ENCODE measurements around the gene CAPZA1. TPM values are rescaled to one million over a fixed set of nuclear protein-coding genes. Genes with fewer than 3 reads are reported as not detected.
A peak's percentile ranks its signal among the peaks of the same experiment; 100 is the strongest.

Gene CAPZA1
- polyA plus RNA-seq, 1 of the 3 experiments (the other 2 are of a cell fraction): 50.8 TPM

DNA sequence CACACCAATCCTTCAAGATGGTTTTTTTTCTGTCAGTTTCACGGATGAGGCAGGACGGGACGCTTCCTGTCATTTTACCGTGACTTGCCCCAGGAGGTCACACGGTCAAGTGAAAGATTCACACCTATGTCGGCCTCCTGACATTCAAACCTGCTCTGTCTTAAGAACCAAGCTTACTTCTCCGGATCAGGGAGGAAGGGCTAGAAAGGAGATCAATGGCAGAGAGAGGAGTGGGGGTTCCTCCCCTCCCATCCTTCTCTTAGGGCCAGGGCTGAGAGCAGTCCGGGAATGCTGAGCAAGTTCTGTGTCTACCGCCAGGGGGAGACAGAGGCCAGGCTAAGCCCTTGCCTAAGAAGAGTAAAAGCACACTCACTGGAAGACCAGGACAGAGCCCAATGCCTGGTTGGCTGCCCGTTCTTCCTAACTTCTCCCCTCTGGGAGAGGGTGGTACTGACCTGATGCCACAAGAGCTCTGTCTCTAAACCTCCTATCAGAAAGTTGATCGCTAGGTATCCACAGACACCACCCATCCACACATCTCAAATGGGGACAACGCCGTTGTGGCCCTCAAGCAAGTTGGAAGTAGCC lies 96.6 kb downstream of the CAPZA1 start (continued):
- TF ChIP-seq, protein P1, sequence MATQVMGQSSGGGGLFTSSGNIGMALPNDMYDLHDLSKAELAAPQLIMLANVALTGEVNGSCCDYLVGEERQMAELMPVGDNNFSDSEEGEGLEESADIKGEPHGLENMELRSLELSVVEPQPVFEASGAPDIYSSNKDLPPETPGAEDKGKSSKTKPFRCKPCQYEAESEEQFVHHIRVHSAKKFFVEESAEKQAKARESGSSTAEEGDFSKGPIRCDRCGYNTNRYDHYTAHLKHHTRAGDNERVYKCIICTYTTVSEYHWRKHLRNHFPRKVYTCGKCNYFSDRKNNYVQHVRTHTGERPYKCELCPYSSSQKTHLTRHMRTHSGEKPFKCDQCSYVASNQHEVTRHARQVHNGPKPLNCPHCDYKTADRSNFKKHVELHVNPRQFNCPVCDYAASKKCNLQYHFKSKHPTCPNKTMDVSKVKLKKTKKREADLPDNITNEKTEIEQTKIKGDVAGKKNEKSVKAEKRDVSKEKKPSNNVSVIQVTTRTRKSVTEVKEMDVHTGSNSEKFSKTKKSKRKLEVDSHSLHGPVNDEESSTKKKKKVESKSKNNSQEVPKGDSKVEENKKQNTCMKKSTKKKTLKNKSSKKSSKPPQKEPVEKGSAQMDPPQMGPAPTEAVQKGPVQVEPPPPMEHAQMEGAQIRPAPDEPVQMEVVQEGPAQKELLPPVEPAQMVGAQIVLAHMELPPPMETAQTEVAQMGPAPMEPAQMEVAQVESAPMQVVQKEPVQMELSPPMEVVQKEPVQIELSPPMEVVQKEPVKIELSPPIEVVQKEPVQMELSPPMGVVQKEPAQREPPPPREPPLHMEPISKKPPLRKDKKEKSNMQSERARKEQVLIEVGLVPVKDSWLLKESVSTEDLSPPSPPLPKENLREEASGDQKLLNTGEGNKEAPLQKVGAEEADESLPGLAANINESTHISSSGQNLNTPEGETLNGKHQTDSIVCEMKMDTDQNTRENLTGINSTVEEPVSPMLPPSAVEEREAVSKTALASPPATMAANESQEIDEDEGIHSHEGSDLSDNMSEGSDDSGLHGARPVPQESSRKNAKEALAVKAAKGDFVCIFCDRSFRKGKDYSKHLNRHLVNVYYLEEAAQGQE (IDR thresholded peaks at IDR 0.05; ENCODE audit: low read depth, low read length): no peak
- TF ChIP-seq MXI1 (IDR thresholded peaks at IDR 0.05; ENCODE audit: low read depth, low read length): 0 out of 2 replicates have a peak, but pooled peaks have one; percentile 24

DNA sequence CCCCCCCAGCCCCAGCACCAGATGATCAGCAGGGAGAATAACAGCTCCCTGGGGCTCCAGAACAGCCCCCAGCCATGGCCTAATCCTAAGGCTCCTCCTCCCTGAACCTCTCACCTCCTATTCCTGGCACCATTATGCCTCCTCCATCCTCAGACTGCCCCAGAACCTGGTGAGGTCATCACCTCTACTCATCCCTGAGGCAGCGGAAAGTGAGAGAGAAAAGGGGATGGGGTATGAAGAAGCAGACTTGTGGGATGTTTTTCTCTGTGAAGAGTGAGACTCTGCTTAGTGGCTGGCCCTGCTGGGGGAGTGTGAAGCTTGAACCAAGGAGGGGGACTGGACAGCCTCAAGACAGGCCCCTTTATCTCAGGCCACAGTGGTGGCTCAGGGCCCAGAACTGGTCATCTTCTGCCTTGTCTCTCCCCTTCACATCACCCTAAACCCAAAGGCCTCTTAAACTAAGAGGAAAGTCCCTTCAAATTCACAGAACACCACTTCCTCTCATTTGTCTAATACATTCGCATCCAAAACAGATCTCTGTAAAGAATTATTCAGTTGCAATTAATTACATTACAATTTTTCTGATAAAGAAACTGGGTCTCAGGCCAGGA lies 97.7 kb downstream of the CAPZA1 start:
- no peaks in the 10 kb centered on the region for H3K9me3 ChIP-seq
- no peaks in the 10 kb centered on the region for H4K20me1 ChIP-seq (ENCODE audit: insufficient read depth)
- CTCF ChIA-PET: interaction anchor here (0.6 to 11.8 kb wide), 35 partner anchors 9 to 398 kb away, joined by 3 to 754 read pairs (median 9); partner anchors contain the start of genes LRIG2 and RHOC
- no peak for DNase-seq
- POLR2A ChIA-PET: no interaction called here
- H3K27me3 ChIP-seq (ENCODE audit: insufficient read depth): no peaks in the 10 kb centered on the region
- H3F3A ChIP-seq (replicated peaks; ENCODE audit: insufficient read depth): peaks cover 9% of the 10 kb centered on the region
- no peak for TF ChIP-seq MEF2A (IDR thresholded peaks at IDR 0.05; ENCODE audit: borderline replicate concordance, low read depth)
- TF ChIP-seq RXRA (IDR thresholded peaks at IDR 0.05; ENCODE audit: borderline replicate concordance, low read depth): no peak
- TF ChIP-seq CHD2 (IDR thresholded peaks at IDR 0.05; ENCODE audit: low read length, partially characterized antibody): no peak
- TF ChIP-seq, protein P2, sequence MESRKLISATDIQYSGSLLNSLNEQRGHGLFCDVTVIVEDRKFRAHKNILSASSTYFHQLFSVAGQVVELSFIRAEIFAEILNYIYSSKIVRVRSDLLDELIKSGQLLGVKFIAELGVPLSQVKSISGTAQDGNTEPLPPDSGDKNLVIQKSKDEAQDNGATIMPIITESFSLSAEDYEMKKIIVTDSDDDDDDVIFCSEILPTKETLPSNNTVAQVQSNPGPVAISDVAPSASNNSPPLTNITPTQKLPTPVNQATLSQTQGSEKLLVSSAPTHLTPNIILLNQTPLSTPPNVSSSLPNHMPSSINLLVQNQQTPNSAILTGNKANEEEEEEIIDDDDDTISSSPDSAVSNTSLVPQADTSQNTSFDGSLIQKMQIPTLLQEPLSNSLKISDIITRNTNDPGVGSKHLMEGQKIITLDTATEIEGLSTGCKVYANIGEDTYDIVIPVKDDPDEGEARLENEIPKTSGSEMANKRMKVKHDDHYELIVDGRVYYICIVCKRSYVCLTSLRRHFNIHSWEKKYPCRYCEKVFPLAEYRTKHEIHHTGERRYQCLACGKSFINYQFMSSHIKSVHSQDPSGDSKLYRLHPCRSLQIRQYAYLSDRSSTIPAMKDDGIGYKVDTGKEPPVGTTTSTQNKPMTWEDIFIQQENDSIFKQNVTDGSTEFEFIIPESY (IDR thresholded peaks at IDR 0.05; ENCODE audit: borderline replicate concordance, low read depth): no peak
- TF ChIP-seq EZH2phosphoT487 (IDR thresholded peaks at IDR 0.05; ENCODE audit: borderline replicate concordance, low read depth): no peak
- TF ChIP-seq, protein P3, sequence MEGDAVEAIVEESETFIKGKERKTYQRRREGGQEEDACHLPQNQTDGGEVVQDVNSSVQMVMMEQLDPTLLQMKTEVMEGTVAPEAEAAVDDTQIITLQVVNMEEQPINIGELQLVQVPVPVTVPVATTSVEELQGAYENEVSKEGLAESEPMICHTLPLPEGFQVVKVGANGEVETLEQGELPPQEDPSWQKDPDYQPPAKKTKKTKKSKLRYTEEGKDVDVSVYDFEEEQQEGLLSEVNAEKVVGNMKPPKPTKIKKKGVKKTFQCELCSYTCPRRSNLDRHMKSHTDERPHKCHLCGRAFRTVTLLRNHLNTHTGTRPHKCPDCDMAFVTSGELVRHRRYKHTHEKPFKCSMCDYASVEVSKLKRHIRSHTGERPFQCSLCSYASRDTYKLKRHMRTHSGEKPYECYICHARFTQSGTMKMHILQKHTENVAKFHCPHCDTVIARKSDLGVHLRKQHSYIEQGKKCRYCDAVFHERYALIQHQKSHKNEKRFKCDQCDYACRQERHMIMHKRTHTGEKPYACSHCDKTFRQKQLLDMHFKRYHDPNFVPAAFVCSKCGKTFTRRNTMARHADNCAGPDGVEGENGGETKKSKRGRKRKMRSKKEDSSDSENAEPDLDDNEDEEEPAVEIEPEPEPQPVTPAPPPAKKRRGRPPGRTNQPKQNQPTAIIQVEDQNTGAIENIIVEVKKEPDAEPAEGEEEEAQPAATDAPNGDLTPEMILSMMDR (IDR thresholded peaks at IDR 0.05): no peak
- no peak for TF ChIP-seq TEAD4 (IDR thresholded peaks at IDR 0.05; ENCODE audit: borderline replicate concordance, insufficient read depth)
- no peak for TF ChIP-seq GABPA (IDR thresholded peaks at IDR 0.05; ENCODE audit: low read depth)
- TF ChIP-seq, protein P4, sequence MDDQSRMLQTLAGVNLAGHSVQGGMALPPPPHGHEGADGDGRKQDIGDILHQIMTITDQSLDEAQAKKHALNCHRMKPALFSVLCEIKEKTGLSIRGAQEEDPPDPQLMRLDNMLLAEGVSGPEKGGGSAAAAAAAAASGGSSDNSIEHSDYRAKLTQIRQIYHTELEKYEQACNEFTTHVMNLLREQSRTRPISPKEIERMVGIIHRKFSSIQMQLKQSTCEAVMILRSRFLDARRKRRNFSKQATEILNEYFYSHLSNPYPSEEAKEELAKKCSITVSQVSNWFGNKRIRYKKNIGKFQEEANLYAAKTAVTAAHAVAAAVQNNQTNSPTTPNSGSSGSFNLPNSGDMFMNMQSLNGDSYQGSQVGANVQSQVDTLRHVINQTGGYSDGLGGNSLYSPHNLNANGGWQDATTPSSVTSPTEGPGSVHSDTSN (IDR thresholded peaks at IDR 0.05): no peak
- TF ChIP-seq FOXJ3 (CRISPR knock-in tag; IDR thresholded peaks at IDR 0.05): no peak
- TF ChIP-seq YY1 (IDR thresholded peaks at IDR 0.05; ENCODE audit: low read depth): no peak
- H3K4me3 ChIP-seq (ENCODE audit: low read depth in 2 of 2, low read length in 1 of 2): no peak overlapping the region
- no peaks in the 10 kb centered on the region for H3K79me2 ChIP-seq (ENCODE audit: insufficient read depth)
- no peaks in the 10 kb centered on the region for H3K9me2 ChIP-seq
- no peak overlapping the region for H3K4me2 ChIP-seq
- H3K36me3 ChIP-seq (replicated peaks in 1 of 2; ENCODE audit: control insufficient read depth in 1 of 2, insufficient read depth in 2 of 2, low read length in 1 of 2): no peaks in the 10 kb centered on the region
- 85% methylated on average over 2 of the region's 2 CpGs for WGBS (ENCODE audit: low lambda C conversion rate)
- H3K27ac ChIP-seq (ENCODE audit: low read depth in 2 of 2, low read length in 1 of 2): no peak overlapping the region
- H2AFZ ChIP-seq (ENCODE audit: low read depth): no peak overlapping the region
- H3K9ac ChIP-seq: no peak overlapping the region
- peaks cover 0 to 23% of the 10 kb centered on the region in 2 experiments; a peak in 1 of 4 replicates for H3K4me1 ChIP-seq (ENCODE audit: control insufficient read depth in 1 of 2, insufficient read depth in 2 of 2, low read depth in 1 of 2, low read length in 1 of 2)

Measured in SK-N-SH (cell line).